Lung (tissue), 12 donors: ENCODE data around the gene ZNF35. TPM values are rescaled to one million over a fixed set of nuclear protein-coding genes. Genes with fewer than 3 reads are reported as not detected.

Experiments used
- ATAC-seq: fragments of 200-7000 bp; cut with Tn5 transposase; one replicate; pipeline ENCODE4 v1.9.1; 2020; ENCODE audit warnings: moderate number of reproducible peaks; ENCODE audit not compliant: insufficient read depth, low FRiP score
- DNase-seq, 3 donors: peaks; one replicate each; pipeline ENCODE4 v3.0.0-alpha.2; 2013 to 2017
- H3K27ac ChIP-seq, 2 donors: one replicate each; pipeline ENCODE4 v1.5.1; 2013; ENCODE audit warnings: mild to moderate bottlenecking in 2 of 2, moderate library complexity in 2 of 2, control low read depth in 1 of 2, inconsistent platforms in 1 of 2, low read depth in 1 of 2, low read length in 1 of 2
- H3K27me3 ChIP-seq, 3 donors: one replicate each; pipeline ENCODE4 v1.5.1; 2013; ENCODE audit warnings: low read length in 2 of 3; ENCODE audit not compliant: control insufficient read depth in 3 of 3, insufficient read depth in 3 of 3
- H3K36me3 ChIP-seq, 4 donors: one replicate each; pipeline ENCODE4 v1.5.1; 2013; ENCODE audit warnings: low read length in 4 of 4, mild to moderate bottlenecking in 1 of 4, moderate library complexity in 1 of 4; ENCODE audit not compliant: control insufficient read depth in 4 of 4, insufficient read depth in 4 of 4
- H3K4me1 ChIP-seq, 5 donors: one replicate each; pipeline ENCODE4 v1.5.1; 2013; ENCODE audit warnings: low read length in 5 of 5, mild to moderate bottlenecking in 2 of 5, moderate library complexity in 1 of 5; ENCODE audit not compliant: control insufficient read depth in 5 of 5, insufficient read depth in 5 of 5
- H3K4me3 ChIP-seq: one replicate; pipeline ENCODE4 v1.5.1; 2013; ENCODE audit warnings: mild to moderate bottlenecking, control low read depth, moderate library complexity
- H3K9ac ChIP-seq, 2 donors: one replicate each; pipeline ENCODE4 v1.5.1; 2013; ENCODE audit warnings: low read length in 2 of 2, control low read depth in 1 of 2; ENCODE audit not compliant: insufficient read depth in 1 of 2
- H3K9me3 ChIP-seq, 4 donors: one replicate each; pipeline ENCODE4 v1.5.1; 2013; ENCODE audit warnings: low read length in 3 of 4, mild to moderate bottlenecking in 1 of 4, moderate library complexity in 1 of 4; ENCODE audit not compliant: control insufficient read depth in 4 of 4, insufficient read depth in 3 of 4
- WGBS, 2 donors: extraction: QIAGEN DNeasy Blood & Tissue Kit; methylation state at CpG; one replicate each; pipeline ENCODE4 v1.1.7; 2013; 5-methylcytosine and 5-hydroxymethylcytosine counted together
- polyA plus RNA-seq, 2 donors: library from polyadenylated mRNA; stranded (reverse); fragments of 200-250 nt; gene quantifications; one replicate each; pipeline ENCODE4 v1.2.1, GENCODE V29; 2013
- total RNA-seq, 2 donors: library from RNA; depleted of rRNA in 1 of 2; stranded (reverse); fragments of >200 nt in 1 of 2; gene quantifications; one replicate each; pipeline ENCODE4 v1.2.1, GENCODE V29; 2014 to 2021
- TF ChIP-seq, protein P1 (sequence below): IDR thresholded peaks from 2 replicates; pipeline ENCODE4 v1.5.1; 2012; ENCODE audit warnings: mild to moderate bottlenecking; ENCODE audit errors: control extremely low read depth, extremely low read depth
- donor health status: control.
- donor health status: control.
- donor health status: Bipolar disorder and iron deficiency.
- donor health status: healthy.
- donor health status: DM: yes; HTN: yes; CAD: no.

The ZNF35 gene
- total and polyA plus RNA-seq, 4 donors: 3.6 to 10.2 (median 6.7) TPM

DNA sequence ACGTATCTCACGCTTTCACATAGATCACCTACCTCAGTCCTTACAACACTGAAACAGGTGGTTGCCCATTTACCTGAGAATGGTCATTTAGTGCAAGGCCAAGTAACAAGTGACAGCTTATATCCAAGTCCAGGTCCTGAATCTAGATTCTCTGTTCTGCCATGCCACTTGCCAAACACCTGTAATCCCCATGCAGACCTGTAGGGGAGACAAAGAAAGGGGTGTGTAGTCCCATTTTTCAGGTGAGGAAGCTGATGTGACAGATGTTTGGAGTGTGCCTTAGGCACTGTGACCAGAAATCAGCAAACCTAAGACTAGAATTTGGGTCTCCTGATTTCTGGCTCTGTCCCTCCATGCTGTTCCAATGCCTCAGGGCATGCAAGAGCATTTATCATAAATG is 12.7 kb downstream of the ZNF35 start:
- no peak for ATAC-seq
- 96% methylated on average over 2 of the region's 2 CpGs for WGBS, 2 donors
- peaks cover 36 to 44% (median 40%) of the 10 kb centered on the region in 4 donors for H3K36me3 ChIP-seq

DNA sequence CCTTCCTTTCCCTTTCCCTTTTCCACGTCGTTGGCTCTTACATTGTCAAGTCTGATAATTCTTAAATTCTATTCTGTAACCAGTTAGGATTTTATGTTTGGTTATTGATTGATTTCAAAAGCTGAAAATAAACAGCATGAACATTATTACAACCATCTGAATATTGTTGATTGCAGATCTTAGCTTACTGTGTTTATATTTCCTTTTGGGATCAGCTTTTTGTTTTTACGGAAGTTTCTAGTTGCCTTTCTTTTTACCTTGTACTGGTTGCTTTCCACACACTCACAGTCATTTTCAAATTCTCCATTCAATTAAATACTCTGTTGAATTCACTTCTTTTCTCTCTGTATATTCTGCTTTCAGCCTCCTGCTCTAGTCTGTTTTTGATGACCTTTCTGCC is 16.6 kb downstream of the ZNF35 start:
- peaks cover 5 to 12% (median 8%) of the 10 kb centered on the region in 4 donors for H3K36me3 ChIP-seq
- 95 to 98% methylated on average over 3 of the region's 3 CpGs for WGBS, 2 donors
- H3K4me1 ChIP-seq: no peaks in the 10 kb centered on the region
- TF ChIP-seq, protein P1, sequence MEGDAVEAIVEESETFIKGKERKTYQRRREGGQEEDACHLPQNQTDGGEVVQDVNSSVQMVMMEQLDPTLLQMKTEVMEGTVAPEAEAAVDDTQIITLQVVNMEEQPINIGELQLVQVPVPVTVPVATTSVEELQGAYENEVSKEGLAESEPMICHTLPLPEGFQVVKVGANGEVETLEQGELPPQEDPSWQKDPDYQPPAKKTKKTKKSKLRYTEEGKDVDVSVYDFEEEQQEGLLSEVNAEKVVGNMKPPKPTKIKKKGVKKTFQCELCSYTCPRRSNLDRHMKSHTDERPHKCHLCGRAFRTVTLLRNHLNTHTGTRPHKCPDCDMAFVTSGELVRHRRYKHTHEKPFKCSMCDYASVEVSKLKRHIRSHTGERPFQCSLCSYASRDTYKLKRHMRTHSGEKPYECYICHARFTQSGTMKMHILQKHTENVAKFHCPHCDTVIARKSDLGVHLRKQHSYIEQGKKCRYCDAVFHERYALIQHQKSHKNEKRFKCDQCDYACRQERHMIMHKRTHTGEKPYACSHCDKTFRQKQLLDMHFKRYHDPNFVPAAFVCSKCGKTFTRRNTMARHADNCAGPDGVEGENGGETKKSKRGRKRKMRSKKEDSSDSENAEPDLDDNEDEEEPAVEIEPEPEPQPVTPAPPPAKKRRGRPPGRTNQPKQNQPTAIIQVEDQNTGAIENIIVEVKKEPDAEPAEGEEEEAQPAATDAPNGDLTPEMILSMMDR: no peak
- H3K4me3 ChIP-seq: no peak overlapping the region
- H3K9ac ChIP-seq: no peak overlapping the region
- DNase-seq: no peak
- H3K27me3 ChIP-seq: no peaks in the 10 kb centered on the region
- no peak for ATAC-seq
- H3K27ac ChIP-seq: no peak overlapping the region
- peaks cover 0 to 9% (median 0%) of the 10 kb centered on the region in 4 donors for H3K9me3 ChIP-seq

More for the DNA sequence above, 12.7 kb downstream of the ZNF35 start:
- TF ChIP-seq, protein P1: no peak
- Histone ChIP-seq H3K27me3 (no peaks in the 10 kb centered on the region), H3K4me1 (no peaks in the 10 kb centered on the region), H3K27ac (no peak overlapping the region), H3K9me3 (peaks cover 2 to 25% (median 10%) of the 10 kb centered on the region in 4 donors), H3K4me3 (no peak overlapping the region), H3K9ac (no peak overlapping the region)
- DNase-seq: no peak

DNA sequence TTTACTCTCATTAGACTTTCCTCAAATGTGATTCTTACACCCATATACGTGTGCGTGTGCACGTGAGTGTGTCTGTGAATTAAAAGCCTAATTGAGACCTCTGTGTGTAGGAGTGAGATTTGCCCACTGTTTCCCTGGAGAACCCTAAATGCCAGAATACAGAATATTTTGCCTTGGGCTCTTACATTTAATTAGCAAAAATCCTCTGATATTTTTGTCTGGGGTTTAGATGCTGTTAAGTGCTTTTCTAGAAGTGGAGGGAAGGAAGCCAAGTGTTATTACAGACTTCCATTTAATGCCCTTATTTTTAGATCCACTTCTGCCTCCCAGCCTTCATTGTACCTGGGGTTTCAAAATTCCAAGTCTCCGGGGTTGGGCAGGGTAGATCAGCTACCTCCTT is 17.8 kb downstream of the ZNF35 start:
- 94 to 96% methylated on average over 4 of the region's 4 CpGs for WGBS, 2 donors

More for the DNA sequence above, 17.8 kb downstream of the ZNF35 start:
- DNase-seq (no peak), ATAC-seq (no peak)
- H3K4me1 ChIP-seq: no peaks in the 10 kb centered on the region
- H3K9ac ChIP-seq: no peak overlapping the region
- H3K36me3 ChIP-seq: peaks cover 0 to 2% (median 1%) of the 10 kb centered on the region in 4 donors
- H3K4me3 ChIP-seq: no peak overlapping the region
- TF ChIP-seq, protein P1: no peak
- H3K27ac ChIP-seq: no peak overlapping the region
- H3K27me3 ChIP-seq: no peaks in the 10 kb centered on the region
- H3K9me3 ChIP-seq: peaks cover 0 to 3% (median 0%) of the 10 kb centered on the region in 4 donors
